ENCODE data around the gene CABLES2.

The CABLES2 gene

DNA sequence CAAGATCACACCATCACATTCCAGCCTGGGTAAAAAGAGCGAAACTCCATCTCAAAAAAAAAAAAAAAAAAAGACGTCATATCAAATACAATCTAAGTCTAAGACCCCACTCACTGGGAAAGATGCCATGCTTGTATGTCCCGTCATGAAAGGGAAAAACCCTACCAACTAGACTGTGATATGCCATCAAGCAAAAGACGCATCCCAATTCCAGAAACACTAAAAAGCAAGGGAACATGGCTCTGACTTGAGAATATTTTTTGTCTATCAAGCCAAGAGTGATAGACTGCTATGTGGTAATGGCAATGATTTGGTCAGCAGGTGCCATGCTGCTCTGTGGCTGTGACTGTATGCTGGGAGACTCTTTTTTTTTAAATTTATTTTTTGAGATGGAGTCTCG is 63.0 kb downstream of the CABLES2 start:
- DNase-seq: no peak

DNA sequence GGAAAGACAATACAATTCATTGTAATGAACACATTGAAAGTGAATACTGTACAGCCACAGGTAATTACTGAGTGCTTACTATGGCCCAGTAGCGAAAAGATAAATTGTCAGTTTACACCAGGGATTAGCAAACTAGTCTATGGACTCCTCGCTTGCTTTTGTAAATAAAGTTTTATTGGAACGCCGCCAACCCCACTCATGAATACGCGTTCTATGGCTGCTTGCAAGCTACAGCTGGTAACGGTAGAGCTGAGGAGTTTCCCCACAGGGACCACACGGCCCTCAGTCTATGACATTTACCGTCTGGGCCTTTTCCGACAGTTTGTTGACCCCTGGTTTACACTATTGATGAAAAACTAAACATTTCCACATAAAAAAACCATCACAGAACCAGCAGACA is 64.2 kb downstream of the CABLES2 start:
- DNase-seq: no peak

DNA sequence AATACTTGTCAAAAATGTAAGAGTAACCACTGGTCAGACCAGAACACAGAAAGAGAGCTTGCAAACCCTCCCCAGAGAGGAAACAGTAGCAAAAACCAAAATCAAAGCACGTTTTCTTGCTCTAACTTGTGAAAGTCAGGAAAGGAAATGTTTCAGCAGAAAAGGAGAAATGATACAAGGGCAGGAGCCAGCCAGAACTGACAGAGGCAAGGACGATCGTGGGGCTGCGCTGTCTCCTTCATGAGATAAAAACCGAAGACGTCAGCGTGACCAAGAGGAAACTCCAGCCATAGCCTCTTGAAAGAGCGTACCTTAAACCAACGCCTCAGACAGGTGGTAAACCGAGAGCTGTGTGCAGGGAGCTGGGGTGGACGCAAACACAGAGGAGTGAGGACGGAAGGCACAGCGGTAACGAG is 67.4 kb downstream of the CABLES2 start:
- no peak for DNase-seq
